Ovary (tissue), 3 donors: ENCODE data around the gene ABLIM1.
A peak's percentile ranks its signal among the peaks of the same experiment; 100 is the strongest.

Source experiments
- CTCF ChIP-seq, 3 donors: fragments of 450-650 bp in 2 of 3; fragments of 200-600 bp in 1 of 3; IDR thresholded peaks; one replicate each; pipeline versions ENCODE4 v1.5.1 to v1.8.0; 2016 to 2022; ENCODE audit warnings: antibody characterized with exemption in 3 of 3, mild to moderate bottlenecking in 1 of 3
- EP300 ChIP-seq: sonication (generic); formaldehyde crosslinking; IDR thresholded peaks from one replicate; pipeline ENCODE4 v1.6.1; 2017; ENCODE audit warnings: antibody characterized with exemption
- POLR2A ChIP-seq: fragments of 450-650 bp; IDR thresholded peaks from one replicate; pipeline ENCODE4 v1.6.1; 2017; ENCODE audit warnings: antibody characterized with exemption, mild to moderate bottlenecking, moderate library complexity
- donor health status: DM: no; HTN: no; CAD: no.

GRCh38 chr10:114548662-114549061, 109.4 kb downstream of the ABLIM1 start:
- TF ChIP-seq CTCF (IDR thresholded peaks at IDR 0.05) (peak; percentile 31 to 78 (median 76)), POLR2A (no peak), EP300 (no peak)
